HCT116 (cell line): Measurements from ENCODE around the gene CCL23. TPM values are rescaled to one million over a fixed set of nuclear protein-coding genes. Genes with fewer than 3 reads are reported as not detected.

Experiments
- ATAC-seq: fragments of 200-7000 bp; cut with Tn5 transposase; 2 replicates; pipeline ENCODE4 v1.9.1; 2020; ENCODE audit warnings: mild to moderate bottlenecking, moderate library complexity
- Bru-seq: library from RNA; stranded (reverse); fragments of 400-500 nt; gene quantifications from one replicate; lab custom pipeline; 2021; lab: Mats Ljungman, UMichigan
- BruChase-seq, 2 experiments: library from RNA; stranded (reverse); fragments of 400-500 nt; gene quantifications; one replicate each; lab custom pipeline; 2021; lab: Mats Ljungman, UMichigan
- BruUV-seq: library from RNA; stranded (reverse); fragments of 400-500 nt; replicated peaks from 2 replicates; lab custom pipeline; 2021; lab: Mats Ljungman, UMichigan
- CTCF ChIA-PET: fragments of 300-600 bp; sonication (Branson Sonifier 250); formaldehyde crosslinking; loops from one replicate; lab custom pipeline; 2021; ENCODE audit warnings: antibody characterized with exemption; lab: Charles Lee
- POLR2A ChIA-PET: fragments of 300-600, 350-600 bp; sonication (Branson Sonifier 250); formaldehyde crosslinking; loops from one replicate; lab custom pipeline; 2021; ENCODE audit warnings: antibody characterized with exemption; lab: Charles Lee
- RAD21 ChIA-PET, 2 experiments: fragments of 300-600 bp; sonication (Branson Sonifier 250); formaldehyde crosslinking; loops; one replicate each; lab custom pipeline; 2023; ENCODE audit warnings: low total read pairs in 2 of 2; ENCODE audit not compliant: uncharacterized antibody in 2 of 2, unreplicated experiment in 2 of 2, low non-redundant PET in 1 of 2; lab: Charles Lee
- DNase-seq: peaks from one replicate; pipeline ENCODE4 v3.0.0-alpha.2; 2010; ENCODE audit warnings: low read depth, low spot score
- H2AFZ ChIP-seq: fragments of 200-600 bp; shearing (Covaris generic), sonication (generic); 2 replicates; pipeline ENCODE4 v1.6.1; 2017; ENCODE audit warnings: low read depth, mixed run types, mixed read lengths, antibody characterized with exemption, low read length; ENCODE audit not compliant: poor library complexity, severe bottlenecking
- H3K27ac ChIP-seq: 2 replicates; pipeline ENCODE4 v1.5.1; 2012; ENCODE audit warnings: low read depth, low read length
- H3K27me3 ChIP-seq: fragments of 200-600 bp; sonication (generic); 2 replicates; pipeline ENCODE4 v1.6.1; 2016; ENCODE audit warnings: mixed run types, low read length, mixed read lengths; ENCODE audit not compliant: insufficient read depth
- H3K36me3 ChIP-seq, 2 experiments: fragments of 200-500 bp in 1 of 2; fragments of 200-600 bp in 1 of 2; sonication (Bioruptor generic) in 1 of 2; sonication (generic) in 1 of 2; 2 replicates each; pipeline versions ENCODE4 v1.5.1 to v1.6.1; 2014 to 2016; ENCODE audit warnings: low read length in 2 of 2, inconsistent platforms in 1 of 2, mixed read lengths in 1 of 2, mixed run types in 1 of 2; ENCODE audit not compliant: insufficient read depth in 2 of 2, control insufficient read depth in 1 of 2
- H3K4me1 ChIP-seq, 2 experiments: fragments of 200-600 bp in 1 of 2; sonication (generic) in 1 of 2; 2 replicates each; pipeline versions ENCODE4 v1.5.1 to v1.6.1; 2012 to 2017; ENCODE audit warnings: low read length in 2 of 2, inconsistent platforms in 1 of 2, mild to moderate bottlenecking in 1 of 2, mixed read lengths in 1 of 2, mixed run types in 1 of 2, moderate library complexity in 1 of 2; ENCODE audit not compliant: insufficient read depth in 2 of 2, control insufficient read depth in 1 of 2
- H3K4me2 ChIP-seq: fragments of 200-600 bp; sonication (generic); 2 replicates; pipeline ENCODE4 v1.6.1; 2017; ENCODE audit warnings: mixed run types, low read length, mixed read lengths
- H3K4me3 ChIP-seq, 2 experiments: fragments of 200-600 bp in 1 of 2; sonication (generic) in 1 of 2; replicated peaks in 1 of 2; 2 replicates each; pipeline ENCODE4 v1.5.1; 2011 to 2016; ENCODE audit warnings: low read length in 2 of 2, control low read depth in 1 of 2, low read depth in 1 of 2, mild to moderate bottlenecking in 1 of 2, mixed read lengths in 1 of 2, mixed run types in 1 of 2
- H3K79me2 ChIP-seq: fragments of 200-600 bp; sonication (generic); 2 replicates; pipeline ENCODE4 v1.6.1; 2017; ENCODE audit warnings: mild to moderate bottlenecking, mixed run types, low read length, moderate library complexity, mixed read lengths; ENCODE audit not compliant: insufficient read depth
- H3K9ac ChIP-seq: fragments of 200-600 bp; sonication (generic); 2 replicates; pipeline ENCODE4 v1.6.1; 2016; ENCODE audit warnings: low read length, mixed read lengths
- H3K9me2 ChIP-seq: fragments of 200-600 bp; sonication (generic), shearing (Covaris generic); 2 replicates; pipeline ENCODE4 v1.6.1; 2017; ENCODE audit warnings: mixed run types, mild to moderate bottlenecking, moderate library complexity; ENCODE audit not compliant: insufficient read depth
- H3K9me3 ChIP-seq, 2 experiments: fragments of 200-500 bp in 1 of 2; fragments of 200-600 bp in 1 of 2; sonication (Bioruptor generic) in 1 of 2; sonication (generic) in 1 of 2; 2 replicates each; pipeline ENCODE4 v1.6.1; 2014 to 2017; ENCODE audit warnings: low read length in 2 of 2, mixed read lengths in 2 of 2, inconsistent platforms in 1 of 2, low read depth in 1 of 2, mild to moderate bottlenecking in 1 of 2, mixed run types in 1 of 2, moderate library complexity in 1 of 2; ENCODE audit not compliant: control insufficient read depth in 1 of 2, insufficient read depth in 1 of 2
- H4K20me1 ChIP-seq: fragments of 200-600 bp; sonication (generic), shearing (Covaris generic); 2 replicates; pipeline ENCODE4 v1.6.1; 2017; ENCODE audit warnings: mixed run types, mild to moderate bottlenecking, moderate library complexity; ENCODE audit not compliant: insufficient read depth
- CBX3 ChIP-seq: IDR thresholded peaks from 2 replicates; pipeline ENCODE4 v1.6.1; 2012; ENCODE audit warnings: low read depth
- CEBPB ChIP-seq: IDR thresholded peaks from 2 replicates; pipeline ENCODE4 v1.6.1; 2012; ENCODE audit warnings: low read depth
- CTCF ChIP-seq, 3 experiments: fragments of 200-600 bp in 1 of 3; sonication (generic) in 1 of 3; IDR thresholded peaks in 2 of 3; conservative IDR thresholded peaks in 1 of 3; 2 replicates each; pipeline ENCODE4 v1.5.1; 2012 to 2017; ENCODE audit warnings: low read depth in 2 of 3, low read length in 2 of 3, antibody characterized with exemption in 1 of 3, borderline replicate concordance in 1 of 3, control low read depth in 1 of 3, mild to moderate bottlenecking in 1 of 3, mixed read lengths in 1 of 3, mixed run types in 1 of 3, moderate library complexity in 1 of 3; ENCODE audit not compliant: insufficient read depth in 1 of 3
- ELF1 ChIP-seq: IDR thresholded peaks from 2 replicates; pipeline ENCODE4 v1.6.1; 2012; ENCODE audit warnings: low read depth, borderline replicate concordance
- EZH2 ChIP-seq: fragments of 200-600 bp; sonication (generic); IDR thresholded peaks from 2 replicates; pipeline ENCODE4 v1.6.1; 2017; ENCODE audit warnings: antibody characterized with exemption, mixed run types
- FOSL1 ChIP-seq: IDR thresholded peaks from 2 replicates; pipeline ENCODE4 v1.6.1; 2012; ENCODE audit warnings: low read depth
- JUND ChIP-seq: IDR thresholded peaks from 2 replicates; pipeline ENCODE4 v1.6.1; 2012
- POLR2A ChIP-seq: IDR thresholded peaks from 2 replicates; pipeline ENCODE4 v1.7.0; 2011; ENCODE audit warnings: borderline replicate concordance; ENCODE audit not compliant: insufficient read depth, insufficient read length; ENCODE audit errors: extremely low read depth
- POLR2AphosphoS5 ChIP-seq: IDR thresholded peaks from 2 replicates; pipeline ENCODE4 v1.6.1; 2011; ENCODE audit warnings: mild to moderate bottlenecking, low read depth, low read length, moderate library complexity
- RAD21 ChIP-seq: IDR thresholded peaks from 2 replicates; pipeline ENCODE4 v1.6.1; 2012; ENCODE audit warnings: low read depth, mild to moderate bottlenecking
- REST ChIP-seq: IDR thresholded peaks from 2 replicates; pipeline ENCODE4 v1.6.1; 2012; ENCODE audit warnings: low read depth
- SIN3A ChIP-seq: IDR thresholded peaks from 2 replicates; pipeline ENCODE4 v1.6.1; 2012; ENCODE audit warnings: low read depth
- SP1 ChIP-seq: IDR thresholded peaks from 2 replicates; pipeline ENCODE4 v1.6.1; 2012; ENCODE audit warnings: low read depth
- SRF ChIP-seq: IDR thresholded peaks from 2 replicates; pipeline ENCODE4 v1.6.1; 2012; ENCODE audit warnings: low read depth
- TCF7L2 ChIP-seq: IDR thresholded peaks from 2 replicates; pipeline ENCODE4 v1.7.0; 2011; ENCODE audit warnings: borderline replicate concordance, inconsistent platforms; ENCODE audit not compliant: insufficient read depth, insufficient read length; ENCODE audit errors: extremely low read depth
- YY1 ChIP-seq: IDR thresholded peaks from 2 replicates; pipeline ENCODE4 v1.6.1; 2011; ENCODE audit warnings: low read length, low read depth, moderate library complexity, mild to moderate bottlenecking; ENCODE audit not compliant: insufficient replicate concordance; ENCODE audit errors: extremely low read depth
- ZBTB33 ChIP-seq: IDR thresholded peaks from 2 replicates; pipeline ENCODE4 v1.6.1; 2011; ENCODE audit warnings: mild to moderate bottlenecking, low read length, moderate library complexity; ENCODE audit not compliant: insufficient replicate concordance; ENCODE audit errors: extremely low read depth
- ZNF274 ChIP-seq: fragments of 200-500 bp; sonication (Bioruptor generic); IDR thresholded peaks from 2 replicates; pipeline ENCODE4 v1.6.1; 2014; ENCODE audit warnings: mild to moderate bottlenecking, low read depth, low read length, inconsistent platforms
- intact Hi-C: fragments of 100-400 bp; cut with micrococcal nuclease; formaldehyde crosslinking; loops from 2 replicates; pipeline ENCODE4 v1.10.0; 2022
- long read RNA-seq: library from polyadenylated mRNA; unstranded; transcript quantifications from one replicate; pipeline ENCODE4 v2.0.0, GENCODE V29; 2021; ENCODE audit not compliant: unreplicated experiment
- polyA plus RNA-seq: library from polyadenylated mRNA; unstranded; fragments of >200 nt; gene quantifications from 2 replicates; pipeline ENCODE4 v1.2.1, GENCODE V29; 2012; ENCODE audit warnings: missing spikeins
- total RNA-seq: library from RNA; stranded (reverse); gene quantifications from one replicate; pipeline ENCODE4 v1.2.1, GENCODE V29; 2021; ENCODE audit not compliant: unreplicated experiment

CCL23 gene
- total RNA-seq (not detected), Bru-seq, nascent RNA (not detected), BruChase-seq, experiment 1, labeled RNA remaining after a 6-hour chase (not detected), BruChase-seq, experiment 2, labeled RNA remaining after a 2-hour chase (not detected)
- polyA plus RNA-seq: not detected in 2 replicates
- long read RNA-seq: 0 reads

GRCh38 chr17:36017799-36018198 lies at the start of gene CCL23:
Gene CCL23 (minus strand): TSS chr17:36017972. CDS start chr17:36017897, 75 bp downstream.
- intact Hi-C loops: no loop called here
- Histone ChIP-seq H3K9ac (no peak within 1 kb of the TSS), H3K4me1 (no peaks in the 10 kb centered on the region), H3K27me3 (peaks cover 21% of the 10 kb centered on the region), H3K9me3 (no peaks in the 10 kb centered on the region), H3K9me2 (no peaks in the 10 kb centered on the region), H3K79me2 (no peaks in the 10 kb centered on the region), H3K36me3 (no peaks in the 10 kb centered on the region), H3K4me2 (no peak within 1 kb of the TSS), H2AFZ (no peak within 1 kb of the TSS), H3K27ac (no peak within 1 kb of the TSS), H4K20me1 (no peaks in the 10 kb centered on the region), H3K4me3 (no peak within 1 kb of the TSS)
- ATAC-seq: no peak
- ChIA-PET CTCF (no interaction called here), RAD21 (no interaction called here), POLR2A (no interaction called here)
- DNase-seq: no peak
- TF ChIP-seq ELF1 (no peak), CBX3 (no peak), SP1 (no peak), POLR2AphosphoS5 (no peak), FOSL1 (no peak), RAD21 (no peak), YY1 (no peak), ZBTB33 (no peak), CTCF (IDR thresholded peaks at IDR 0.05 in 2 of 3, conservative IDR thresholded peaks at IDR 0.05 in 1 of 3; ENCODE audit: borderline replicate concordance in 1 of 3, insufficient read depth in 1 of 3, low read depth in 2 of 3, low read length in 2 of 3) (no peak), POLR2A (no peak), SIN3A (no peak), JUND (no peak), REST (no peak), CEBPB (no peak), ZNF274 (no peak), EZH2 (no peak), SRF (no peak), TCF7L2 (no peak)
- BruUV-seq: no TSS peak
